HG02642 (cell line): ENCODE results near the gene ATP5F1D.

Source experiments
- ATAC-seq: cut with Tn5 transposase; IDR thresholded peaks from one replicate; pipeline ENCODE4 v1.9.1; 2021; ENCODE audit warnings: mild to moderate bottlenecking; ENCODE audit not compliant: unreplicated experiment, poor library complexity

Gene ATP5F1D

DNA sequence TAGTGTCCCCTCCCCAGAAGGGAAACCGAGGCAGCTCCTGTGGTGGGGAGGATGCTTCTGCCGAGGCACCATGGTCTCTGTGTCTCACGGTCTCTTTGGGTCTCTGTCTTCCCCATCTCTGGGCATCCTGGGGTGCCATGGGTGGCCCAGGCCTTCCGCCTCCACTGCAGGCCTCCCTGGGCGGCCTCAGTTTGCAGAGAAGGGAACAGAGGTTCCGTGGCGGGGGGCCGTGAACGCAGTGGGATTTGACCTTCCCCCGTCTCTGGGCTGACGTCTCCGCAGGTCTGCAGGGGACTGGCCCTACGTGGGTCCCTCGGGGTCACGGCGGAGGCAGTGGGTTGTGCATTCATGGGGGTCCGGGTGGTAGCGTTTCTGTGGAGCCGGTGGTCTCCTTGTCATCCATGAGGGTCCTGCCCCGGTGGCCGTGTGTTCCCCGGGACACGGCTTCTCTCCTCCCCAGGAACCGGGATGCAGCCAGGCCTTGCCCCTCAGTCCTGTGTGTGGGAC lies 48.7 kb downstream of the ATP5F1D start:
- ATAC-seq, result no peak

GRCh38 chr19:1290703-1291651 lies 49.4 kb downstream of the ATP5F1D start:
- no peak for ATAC-seq

DNA sequence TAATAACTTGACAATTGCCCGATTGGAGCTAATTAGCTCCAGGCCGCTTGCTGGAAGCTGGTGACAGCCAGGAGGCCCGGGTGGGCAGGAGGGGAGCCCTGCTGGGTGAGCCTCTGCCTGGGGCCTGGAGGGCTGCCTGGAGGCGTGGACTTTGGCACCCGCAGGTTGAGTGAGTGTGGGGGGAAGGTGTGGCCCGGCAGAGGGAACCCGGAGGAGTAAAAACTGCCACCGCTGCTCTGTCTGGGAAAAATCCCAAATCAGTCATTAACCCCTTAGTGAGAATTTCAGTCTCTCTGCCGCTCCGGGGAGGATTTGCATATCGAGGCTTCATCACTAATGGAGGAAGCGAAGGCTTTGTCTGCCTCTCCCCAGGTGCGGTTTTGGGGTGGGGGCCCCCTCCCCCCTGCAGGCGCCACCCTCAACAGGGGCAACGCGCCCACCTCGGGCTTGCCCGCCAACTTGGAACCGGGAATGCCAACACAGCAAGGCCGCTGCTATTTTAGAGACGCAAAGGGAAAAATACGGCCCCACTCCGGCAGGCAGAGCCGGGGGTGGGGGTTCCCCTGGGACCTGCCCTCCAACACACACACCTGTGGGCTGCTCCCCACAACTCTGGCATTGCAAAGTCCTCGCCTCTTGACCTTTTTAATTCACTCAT lies 50.3 kb downstream of the ATP5F1D start:
- no peak for ATAC-seq

GRCh38 chr19:1292419-1293151 lies 51.0 kb downstream of the ATP5F1D start:
- ATAC-seq, result no peak

GRCh38 chr19:1293782-1294604 lies 52.4 kb downstream of the ATP5F1D start:
- no peak for ATAC-seq
